Neural progenitor cell (in vitro differentiated cells): ENCODE measurements around the gene CHMP1A.

Source experiments
- EZH2 ChIP-seq: fragments of 200-600 bp; sonication (generic); IDR thresholded peaks from 2 replicates; pipeline ENCODE4 v1.6.1; 2017; ENCODE audit warnings: antibody characterized with exemption, mild to moderate bottlenecking, moderate library complexity
- EZH2phosphoT487 ChIP-seq: fragments of 200-600 bp; sonication (generic); IDR thresholded peaks from 2 replicates; pipeline ENCODE4 v1.6.1; 2017; ENCODE audit warnings: antibody characterized with exemption
- TF ChIP-seq, protein P1 (sequence below): fragments of 200-600 bp; sonication (generic); IDR thresholded peaks from 2 replicates; pipeline ENCODE4 v1.5.1; 2017; ENCODE audit warnings: antibody characterized with exemption, mild to moderate bottlenecking

DNA sequence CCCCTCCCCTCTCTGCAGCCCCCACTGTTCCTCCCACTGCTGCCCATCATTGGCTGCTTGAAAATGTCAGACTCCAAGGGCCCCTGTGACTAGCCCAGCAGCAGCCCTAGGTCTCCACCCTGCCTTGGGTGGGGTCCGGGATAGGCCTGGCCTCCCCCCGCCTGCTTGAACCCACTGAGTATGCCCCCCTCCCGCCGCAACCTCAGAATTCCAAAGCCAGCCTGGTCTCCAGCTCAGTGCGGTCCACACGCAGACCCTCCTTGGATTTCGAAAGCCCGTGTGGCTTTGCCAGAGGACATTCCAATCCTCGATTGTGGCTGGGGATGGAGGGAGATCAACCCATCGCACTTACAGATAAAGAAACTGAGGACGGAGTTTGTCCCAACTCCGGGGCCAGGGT, 37.7 kb downstream of the CHMP1A start:
- TF ChIP-seq EZH2: no peak
- TF ChIP-seq, protein P1, sequence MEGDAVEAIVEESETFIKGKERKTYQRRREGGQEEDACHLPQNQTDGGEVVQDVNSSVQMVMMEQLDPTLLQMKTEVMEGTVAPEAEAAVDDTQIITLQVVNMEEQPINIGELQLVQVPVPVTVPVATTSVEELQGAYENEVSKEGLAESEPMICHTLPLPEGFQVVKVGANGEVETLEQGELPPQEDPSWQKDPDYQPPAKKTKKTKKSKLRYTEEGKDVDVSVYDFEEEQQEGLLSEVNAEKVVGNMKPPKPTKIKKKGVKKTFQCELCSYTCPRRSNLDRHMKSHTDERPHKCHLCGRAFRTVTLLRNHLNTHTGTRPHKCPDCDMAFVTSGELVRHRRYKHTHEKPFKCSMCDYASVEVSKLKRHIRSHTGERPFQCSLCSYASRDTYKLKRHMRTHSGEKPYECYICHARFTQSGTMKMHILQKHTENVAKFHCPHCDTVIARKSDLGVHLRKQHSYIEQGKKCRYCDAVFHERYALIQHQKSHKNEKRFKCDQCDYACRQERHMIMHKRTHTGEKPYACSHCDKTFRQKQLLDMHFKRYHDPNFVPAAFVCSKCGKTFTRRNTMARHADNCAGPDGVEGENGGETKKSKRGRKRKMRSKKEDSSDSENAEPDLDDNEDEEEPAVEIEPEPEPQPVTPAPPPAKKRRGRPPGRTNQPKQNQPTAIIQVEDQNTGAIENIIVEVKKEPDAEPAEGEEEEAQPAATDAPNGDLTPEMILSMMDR: no peak
- TF ChIP-seq EZH2phosphoT487: no peak
